HT1080 (cell line): Measurements from ENCODE around the gene MTCL1. TPM values are rescaled to one million over a fixed set of nuclear protein-coding genes. Genes with fewer than 3 reads are reported as not detected.
"Not testable (repeated sequence)": the region's sequence is repeated elsewhere in the genome, so short reads cannot be mapped to it uniquely, and the experiment has no call there.

ENCODE experiments used
- DNase-seq: peaks from one replicate; pipeline ENCODE4 v3.0.0-alpha.2; 2015; ENCODE audit warnings: low read depth
- total RNA-seq: library from RNA; depleted of rRNA; stranded (reverse); fragments of >200 nt; shearing (Covaris generic); gene quantifications from 2 replicates; pipeline ENCODE4 v1.2.3, GENCODE V29; 2014

MTCL1 gene
- total RNA-seq, 1 experiment from 2014 or later, result 28.8 TPM

DNA sequence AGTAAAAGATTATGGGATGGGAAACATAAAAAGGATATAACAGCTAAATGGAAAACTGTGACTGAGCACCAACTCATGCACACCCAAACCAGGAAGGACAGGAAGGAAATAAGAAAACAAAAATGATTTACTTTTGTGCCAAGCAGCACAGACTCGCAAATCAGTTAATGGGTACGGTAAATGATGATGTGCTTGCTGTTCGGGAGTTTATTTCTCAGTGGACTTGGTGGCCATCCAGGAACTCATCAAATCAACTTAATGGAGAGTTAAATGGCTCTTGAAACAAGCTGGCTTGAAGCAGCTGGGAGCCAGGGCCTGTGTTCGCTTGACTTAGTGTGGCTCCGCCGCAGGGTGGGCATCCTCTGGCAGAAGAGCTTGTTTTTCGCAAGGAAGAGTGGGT lies 36.2 kb downstream of the MTCL1 start:
- no peak for DNase-seq

DNA sequence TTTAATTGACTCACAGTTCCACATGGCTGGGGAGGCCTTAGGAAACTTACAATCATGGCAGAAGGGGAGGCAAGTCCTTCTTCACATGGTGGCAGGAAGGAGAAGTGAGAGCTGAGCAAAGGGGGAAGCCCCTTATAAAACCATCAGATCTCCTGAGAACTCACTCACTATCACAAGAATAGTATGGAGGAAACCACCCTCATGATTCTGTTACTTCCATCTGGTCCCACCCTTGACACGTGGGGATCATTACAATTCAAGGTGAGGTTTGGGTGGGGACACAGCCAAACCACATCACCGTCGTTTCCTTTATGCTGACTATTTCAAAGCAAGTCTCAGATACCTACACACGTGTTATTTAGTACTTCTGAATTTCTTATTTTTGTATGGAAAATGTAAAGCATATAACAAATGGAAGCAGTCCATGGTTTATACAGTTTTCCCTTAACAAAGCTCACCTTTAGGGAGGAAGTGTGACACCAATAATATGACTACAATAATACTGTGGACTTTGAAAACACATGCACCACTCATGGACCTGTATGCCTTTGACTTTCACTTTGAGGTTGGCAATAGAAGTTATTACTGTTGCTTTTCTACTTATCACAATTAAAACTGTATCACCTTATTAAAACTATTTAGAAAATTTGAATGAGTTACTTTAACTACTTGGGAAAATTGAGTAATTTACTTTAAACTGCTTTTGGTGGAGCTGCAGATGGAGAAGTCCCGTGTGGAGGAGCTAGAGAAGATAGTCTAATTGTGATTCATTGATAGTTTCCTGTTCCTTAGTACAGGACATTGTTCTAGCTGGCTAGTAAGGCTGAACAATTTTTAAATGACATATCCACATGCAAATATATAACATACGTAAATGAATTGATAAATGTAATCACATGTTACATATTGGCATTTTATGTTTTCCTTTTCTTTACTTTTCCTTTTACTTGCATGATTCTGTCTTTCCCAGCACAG lies 37.3 kb downstream of the MTCL1 start:
- no peak for DNase-seq

- DNase-seq, result no peak
Measured at GRCh38 chr18:8744038-8744437, 38.7 kb downstream of the MTCL1 start.

DNA sequence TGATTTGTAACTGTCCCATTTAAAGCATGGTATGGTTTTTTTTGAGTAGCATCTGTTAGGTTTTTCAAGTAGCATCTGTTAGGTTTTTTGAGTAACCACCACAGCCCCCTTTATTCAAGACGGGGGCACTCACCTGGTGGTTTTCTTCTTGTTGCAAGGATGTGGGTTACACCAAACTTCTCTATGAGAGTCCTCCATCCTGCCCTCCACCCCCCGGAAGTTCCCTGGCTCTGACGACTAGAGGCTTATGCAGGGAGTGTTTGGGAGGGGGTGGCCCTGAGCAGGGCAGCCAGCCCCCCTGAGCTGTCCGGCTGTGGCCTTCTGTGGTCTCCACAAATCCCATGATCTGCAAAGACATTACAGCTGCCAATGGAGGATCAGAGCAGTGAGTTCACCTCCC lies 39.3 kb downstream of the MTCL1 start:
- no peak for DNase-seq

- no peak for DNase-seq
Measured at GRCh38 chr18:8745355-8746014, 40.1 kb downstream of the MTCL1 start.

- DNase-seq, result peak; percentile 79
Measured at GRCh38 chr18:8747440-8747937, 42.1 kb downstream of the MTCL1 start.

- DNase-seq, result no peak
Measured at GRCh38 chr18:8749492-8749891, 44.1 kb downstream of the MTCL1 start.

DNA sequence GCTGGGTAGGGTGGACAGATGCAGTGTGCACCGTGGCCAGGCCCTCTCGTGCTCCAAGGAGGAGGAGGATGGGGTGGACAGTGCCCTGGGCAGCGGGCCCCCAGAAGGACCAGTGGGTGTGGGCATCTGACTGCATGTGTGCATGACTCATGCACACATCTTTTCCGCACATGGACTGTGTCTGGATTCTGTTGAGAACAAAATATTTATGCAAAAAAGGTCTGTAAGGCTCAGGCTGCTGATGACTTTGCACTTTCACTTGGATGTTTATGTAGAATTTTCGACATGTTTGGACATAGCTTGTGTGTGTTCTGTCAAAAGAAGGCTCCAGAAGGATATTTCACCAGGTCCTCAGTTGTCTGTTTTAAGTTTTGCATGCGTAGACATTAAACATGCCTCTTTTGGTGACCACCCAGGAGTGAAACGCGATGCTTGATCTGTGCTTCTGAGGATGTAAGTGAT lies 45.6 kb downstream of the MTCL1 start:
- peak; percentile 86 for DNase-seq

DNA sequence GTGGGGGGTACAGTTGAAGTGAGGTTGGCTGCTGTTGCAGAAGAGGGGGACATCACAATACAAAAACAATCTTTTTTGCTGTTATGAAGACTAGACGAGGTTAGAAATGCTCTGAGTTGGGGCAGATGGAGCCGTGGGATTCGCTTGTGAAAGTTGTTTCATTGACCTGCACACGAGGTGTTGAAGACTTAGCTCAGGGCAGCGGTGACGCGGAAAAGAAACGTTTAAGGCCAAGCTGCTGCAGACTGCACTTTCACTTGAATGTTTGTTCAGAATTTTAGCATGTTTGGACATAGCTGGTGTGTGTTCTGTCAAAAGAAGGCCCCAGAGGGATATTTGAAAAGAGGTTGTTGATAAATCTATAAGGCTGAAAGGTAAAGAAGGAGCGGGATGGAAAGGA lies 46.3 kb downstream of the MTCL1 start:
- no peak for DNase-seq

GRCh38 chr18:8752329-8752728 lies 47.0 kb downstream of the MTCL1 start:
- DNase-seq, result no peak

DNA sequence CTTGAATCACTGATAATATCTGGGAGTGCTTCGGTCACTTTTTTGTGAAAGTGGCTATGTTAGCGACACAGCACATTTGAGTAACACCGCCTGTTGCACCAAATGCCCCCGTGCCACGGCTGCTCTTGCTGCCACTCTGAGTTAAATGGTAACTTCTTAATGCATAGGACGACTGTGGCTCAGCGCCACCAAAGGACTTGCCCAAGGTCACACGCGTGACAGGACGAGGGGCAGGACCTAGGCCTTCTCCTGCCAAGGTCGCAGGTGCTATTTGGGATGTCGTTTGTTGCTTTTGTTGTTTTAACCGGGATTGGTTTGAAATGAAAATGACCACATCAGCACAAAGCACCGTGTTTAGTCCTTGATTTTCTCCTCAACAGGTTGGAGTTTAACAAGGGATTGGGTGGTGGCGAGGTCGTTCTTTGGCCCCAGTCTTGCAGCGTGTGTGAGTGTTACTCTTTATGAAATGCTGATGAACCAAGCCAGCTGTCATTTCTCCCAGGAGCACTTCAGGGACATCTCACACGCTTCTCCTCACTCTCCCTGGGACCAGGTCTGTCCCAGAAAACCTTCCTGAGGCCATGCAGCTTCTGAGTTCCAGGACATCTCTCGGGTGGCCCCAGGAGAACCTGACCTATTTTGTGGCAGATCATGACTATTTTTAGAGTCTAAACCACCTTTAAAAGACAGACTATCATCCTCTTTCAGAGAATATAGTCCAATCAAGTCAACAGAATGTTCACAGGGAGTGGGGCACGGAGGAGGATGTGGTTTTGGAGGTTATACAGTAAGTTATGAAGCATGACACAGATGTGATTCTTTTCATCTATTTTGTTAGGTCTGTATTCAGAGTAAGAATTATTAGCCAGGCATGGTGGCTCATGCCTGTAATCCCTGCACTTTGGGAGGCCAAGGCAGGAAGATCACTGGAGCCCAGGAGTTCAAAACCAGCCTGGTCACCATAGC lies 49.9 kb downstream of the MTCL1 start:
- peak; percentile 90 for DNase-seq

DNA sequence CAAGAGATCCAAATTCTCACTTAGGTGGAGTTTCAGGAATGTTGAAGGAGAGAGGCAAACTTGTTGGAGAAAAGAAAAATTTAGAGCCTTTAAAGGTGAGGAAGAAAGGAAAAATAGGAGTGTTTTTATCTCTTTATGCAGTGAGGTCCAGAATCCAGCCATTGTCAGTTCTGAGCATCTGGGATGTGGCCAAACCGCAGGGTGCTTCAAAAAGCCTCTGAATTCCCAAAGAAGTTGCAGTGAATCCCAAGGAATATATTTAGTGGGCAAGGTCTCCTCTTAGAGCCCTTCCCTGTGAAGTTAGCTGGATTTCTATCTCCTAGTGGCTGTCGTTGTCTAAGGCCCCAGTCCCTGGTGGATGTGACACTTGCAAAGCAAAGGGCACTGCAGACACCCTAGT lies 51.2 kb downstream of the MTCL1 start:
- peak; percentile 51 for DNase-seq

GRCh38 chr18:8757396-8757997 lies 52.1 kb downstream of the MTCL1 start:
- no peak for DNase-seq

GRCh38 chr18:8758466-8758865 lies 53.1 kb downstream of the MTCL1 start:
- no peak for DNase-seq

- no peak for DNase-seq
Measured at GRCh38 chr18:8760984-8761383, 55.6 kb downstream of the MTCL1 start.

GRCh38 chr18:8761535-8761934 lies 56.2 kb downstream of the MTCL1 start:
- DNase-seq, result not testable (repeated sequence)

DNA sequence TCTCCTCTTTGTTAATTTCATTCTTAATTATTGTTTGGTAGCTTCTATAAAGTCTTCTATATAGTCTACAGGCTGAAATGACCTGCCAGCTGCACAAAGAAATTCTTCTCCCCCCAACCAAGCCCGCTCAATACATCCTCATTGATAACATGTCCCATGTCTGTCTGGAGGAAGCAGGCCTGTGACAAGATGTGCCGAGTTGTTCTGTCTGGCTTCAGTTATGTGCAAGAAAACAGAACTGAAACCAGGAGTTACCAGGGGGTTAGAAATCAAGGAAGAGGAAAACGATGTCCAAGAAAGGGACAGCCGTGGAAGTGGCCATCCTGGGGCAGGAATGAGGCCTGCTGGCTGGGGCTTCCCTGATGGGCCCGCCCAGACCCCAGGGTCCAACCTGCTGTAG lies 57.6 kb downstream of the MTCL1 start:
- DNase-seq, result no peak

GRCh38 chr18:8763611-8764010 lies 58.3 kb downstream of the MTCL1 start:
- no peak for DNase-seq

DNA sequence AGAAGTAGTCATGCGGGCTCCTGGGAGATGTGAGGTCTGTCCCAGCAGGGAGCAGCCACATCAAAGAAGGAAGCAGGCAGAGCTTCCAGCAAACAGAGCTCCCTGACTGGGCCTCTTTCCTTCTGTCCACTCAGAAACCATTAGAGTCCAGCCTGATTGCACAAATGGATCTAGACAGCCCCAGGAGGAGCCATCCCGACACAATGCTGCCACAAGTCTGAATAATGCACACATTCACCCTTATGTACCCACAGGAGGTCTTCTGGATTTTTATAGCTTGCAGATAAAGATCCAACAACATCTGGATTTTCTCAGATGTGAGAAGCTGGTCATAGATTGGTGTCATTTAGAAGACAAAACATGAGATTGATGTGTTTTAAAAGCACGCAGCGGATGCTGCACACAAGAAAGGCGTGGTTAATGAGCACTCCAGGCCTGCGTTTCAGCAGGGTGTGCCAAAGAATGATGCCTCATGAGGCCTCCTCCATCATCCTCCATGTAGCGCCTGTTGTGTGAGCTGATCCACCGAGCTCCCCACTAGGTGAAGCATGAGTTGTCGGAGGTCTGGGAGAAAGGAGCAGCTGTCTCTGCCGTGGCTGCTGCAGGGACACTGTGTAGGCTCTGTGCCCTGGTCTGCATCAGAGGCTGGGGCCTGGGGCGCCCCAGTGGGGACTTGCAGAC lies 60.6 kb downstream of the MTCL1 start:
- no peak for DNase-seq
